OCI-LY3 (cell line): Measurements from ENCODE around the gene ADGRD1.

Experiments
- H2AFZ ChIP-seq: fragments of 200-600, 300-600 bp; shearing (Covaris generic); 2 replicates; pipeline ENCODE4 v1.6.0; 2014; ENCODE audit warnings: antibody characterized with exemption, low read depth, low read length
- H3K27ac ChIP-seq: fragments of 200-600, 300-600 bp; sonication (generic); 2 replicates; pipeline ENCODE4 v1.5.1; 2014; ENCODE audit warnings: mild to moderate bottlenecking, low read length, moderate library complexity, mixed read lengths
- H3K27me3 ChIP-seq: fragments of 200-600, 300-600 bp; sonication (generic); 2 replicates; pipeline ENCODE4 v1.6.1; 2014; ENCODE audit warnings: low read depth, low read length, mixed read lengths
- H3K36me3 ChIP-seq: fragments of 200-600, 300-600 bp; sonication (generic); replicated peaks from 2 replicates; pipeline ENCODE3; 2014; ENCODE audit warnings: low read depth, low read length, mixed read lengths
- H3K4me1 ChIP-seq: fragments of 300-600, 200-600 bp; sonication (generic); 2 replicates; pipeline ENCODE4 v1.6.1; 2014; ENCODE audit warnings: low read length, mixed read lengths
- H3K4me2 ChIP-seq: fragments of 200-600, 300-600 bp; sonication (generic); 2 replicates; pipeline ENCODE4 v1.6.1; 2014; ENCODE audit warnings: low read length, mixed read lengths
- H3K4me3 ChIP-seq: fragments of 300-600, 200-600 bp; sonication (generic); 2 replicates; pipeline ENCODE4 v1.5.1; 2014; ENCODE audit warnings: antibody characterized with exemption, mild to moderate bottlenecking, low read length, moderate library complexity
- H3K79me2 ChIP-seq: fragments of 300-600, 200-600 bp; shearing (Covaris generic); 2 replicates; pipeline ENCODE4 v1.6.1; 2014; ENCODE audit warnings: mild to moderate bottlenecking, low read length, mixed read lengths
- H3K9ac ChIP-seq: fragments of 300-600, 200-600 bp; shearing (Covaris generic); 2 replicates; pipeline ENCODE4 v1.6.0; 2014; ENCODE audit warnings: mild to moderate bottlenecking, low read length, moderate library complexity
- H3K9me3 ChIP-seq: fragments of 200-600, 300-600 bp; shearing (Covaris generic); 2 replicates; pipeline ENCODE4 v1.6.1; 2014; ENCODE audit warnings: low read length, mixed read lengths; ENCODE audit not compliant: insufficient read depth
- H4K20me1 ChIP-seq: fragments of 200-600, 300-600 bp; sonication (generic); 2 replicates; pipeline ENCODE4 v1.6.1; 2016; ENCODE audit warnings: low read length, mixed read lengths; ENCODE audit not compliant: insufficient read depth
- CTCF ChIP-seq: fragments of 200-600, 300-600 bp; sonication (generic); IDR thresholded peaks from 2 replicates; pipeline ENCODE4 v1.5.1; 2014; ENCODE audit warnings: antibody characterized with exemption, low read length, low read depth
- EZH2phosphoT487 ChIP-seq: fragments of 200-600 bp; shearing (Covaris generic); IDR thresholded peaks from 2 replicates; pipeline ENCODE4 v1.6.1; 2018; ENCODE audit warnings: antibody characterized with exemption, mixed run types, low read depth

The ADGRD1 gene

DNA sequence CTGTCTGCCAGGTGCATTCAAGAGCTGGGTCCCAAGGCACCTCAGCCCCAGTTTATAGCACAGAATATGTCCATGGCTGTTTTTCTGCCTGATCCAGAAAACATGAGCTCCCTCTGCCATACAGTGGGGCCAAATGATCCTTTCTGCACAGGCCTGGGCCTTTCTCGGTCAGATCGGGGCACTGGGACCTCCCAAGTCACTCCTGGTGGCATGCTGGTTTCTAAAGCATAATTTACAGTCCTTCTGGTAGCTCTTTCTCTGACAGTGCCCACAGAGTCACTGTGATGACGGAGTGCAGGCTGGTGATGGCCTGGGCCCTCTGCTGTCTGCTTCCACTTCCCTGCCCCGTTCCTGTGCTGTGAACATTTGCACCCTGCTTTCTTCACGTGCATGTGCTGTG, 99.2 kb downstream of the ADGRD1 start:
- Histone ChIP-seq H3K27ac (no peak overlapping the region), H3K36me3 (no peaks in the 10 kb centered on the region), H3K27me3 (peaks cover 14% of the 10 kb centered on the region), H3K79me2 (no peaks in the 10 kb centered on the region), H4K20me1 (no peaks in the 10 kb centered on the region), H3K4me1 (no peaks in the 10 kb centered on the region), H3K4me3 (no peak overlapping the region), H2AFZ (no peak overlapping the region), H3K9ac (no peak overlapping the region), H3K9me3 (no peaks in the 10 kb centered on the region), H3K4me2 (no peak overlapping the region)
- no peak for TF ChIP-seq CTCF
- TF ChIP-seq EZH2phosphoT487, result no peak

DNA sequence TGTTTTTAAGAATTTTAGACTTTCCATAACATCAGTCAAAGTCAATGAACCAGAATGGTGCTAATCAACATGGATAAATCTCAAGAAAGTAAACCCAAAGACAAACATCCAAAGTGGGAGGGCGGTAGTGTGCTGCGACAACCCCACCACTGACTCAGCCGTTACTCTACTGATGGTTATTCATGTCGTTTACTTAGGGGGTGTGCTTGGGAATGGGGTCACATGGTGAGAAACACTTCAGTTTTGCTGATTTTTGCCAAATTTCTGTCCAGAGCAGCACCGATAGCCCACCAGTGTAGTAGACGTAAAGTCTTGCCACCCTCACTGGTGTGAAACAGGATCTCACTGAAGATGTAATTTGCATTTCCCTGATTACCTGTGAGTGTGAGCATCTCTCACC, 99.9 kb downstream of the ADGRD1 start:
- no peak for TF ChIP-seq EZH2phosphoT487
- TF ChIP-seq CTCF, result no peak
- no peak overlapping the region for H3K4me3 ChIP-seq
- no peaks in the 10 kb centered on the region for H4K20me1 ChIP-seq
- H3K27ac ChIP-seq, result no peak overlapping the region
- no peaks in the 10 kb centered on the region for H3K9me3 ChIP-seq
- no peaks in the 10 kb centered on the region for H3K36me3 ChIP-seq
- H2AFZ ChIP-seq, result no peak overlapping the region
- H3K4me2 ChIP-seq, result no peak overlapping the region
- H3K27me3 ChIP-seq, result peaks cover 14% of the 10 kb centered on the region
- H3K79me2 ChIP-seq, result no peaks in the 10 kb centered on the region
- no peak overlapping the region for H3K9ac ChIP-seq
- H3K4me1 ChIP-seq, result no peaks in the 10 kb centered on the region

DNA sequence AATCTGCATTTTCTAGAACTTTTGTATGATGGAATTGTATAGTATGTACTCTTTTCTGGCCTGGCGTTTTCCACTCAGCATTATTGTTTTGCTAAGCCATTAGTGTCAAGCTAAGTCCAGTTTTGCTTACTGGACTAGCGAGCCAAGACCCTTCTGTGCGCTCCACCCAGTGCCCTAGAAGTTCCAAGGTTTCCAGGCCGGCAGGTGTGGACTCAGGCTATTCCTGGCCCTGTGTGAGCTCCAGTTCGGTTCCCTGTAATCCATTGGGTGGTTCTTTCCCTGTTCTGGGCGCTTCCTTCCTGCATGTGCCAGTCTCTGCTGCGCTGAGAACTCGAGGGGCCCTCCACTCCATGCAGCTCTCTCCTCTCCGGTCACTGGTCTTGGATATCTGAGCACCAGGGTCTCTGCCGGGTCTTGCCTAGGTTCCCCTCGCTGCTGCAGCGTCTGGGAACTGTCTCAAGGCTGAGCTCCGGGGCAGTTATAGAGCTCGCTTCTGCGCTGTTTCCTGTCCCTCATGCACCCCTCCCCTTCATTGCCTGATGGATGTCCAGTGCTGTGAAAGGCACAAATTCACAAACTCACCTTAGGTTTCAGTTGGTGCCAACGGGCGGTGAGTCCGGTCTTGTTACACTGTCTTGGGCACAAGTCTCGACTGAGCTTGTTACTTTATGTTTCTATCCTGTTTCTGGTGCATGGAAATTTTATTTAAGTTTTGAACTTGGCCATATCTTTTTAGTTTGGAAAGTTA, 100.8 kb downstream of the ADGRD1 start:
- Histone ChIP-seq H4K20me1 (no peaks in the 10 kb centered on the region), H3K4me2 (no peak overlapping the region), H3K27me3 (peaks cover 14% of the 10 kb centered on the region), H3K4me1 (no peaks in the 10 kb centered on the region), H3K79me2 (no peaks in the 10 kb centered on the region), H3K4me3 (no peak overlapping the region), H3K9me3 (no peaks in the 10 kb centered on the region), H3K27ac (no peak overlapping the region), H2AFZ (no peak overlapping the region), H3K36me3 (no peaks in the 10 kb centered on the region), H3K9ac (no peak overlapping the region)
- TF ChIP-seq CTCF, result no peak
- TF ChIP-seq EZH2phosphoT487, result no peak

- Histone ChIP-seq H3K9me3 (no peaks in the 10 kb centered on the region), H2AFZ (no peak overlapping the region), H3K27ac (no peak overlapping the region), H3K4me2 (no peak overlapping the region), H3K4me3 (no peak overlapping the region), H3K4me1 (no peaks in the 10 kb centered on the region), H3K36me3 (no peaks in the 10 kb centered on the region), H4K20me1 (no peaks in the 10 kb centered on the region), H3K9ac (no peak overlapping the region), H3K27me3 (peaks cover 14% of the 10 kb centered on the region), H3K79me2 (no peaks in the 10 kb centered on the region)
- TF ChIP-seq EZH2phosphoT487 (no peak), CTCF (no peak)
Measured at GRCh38 chr12:131055093-131055465, 101.4 kb downstream of the ADGRD1 start.
